ENCODE measurements around the gene UBE2D2. TPM values are rescaled to one million over a fixed set of nuclear protein-coding genes. Genes with fewer than 3 reads are reported as not detected.
"Not testable (repeated sequence)": the region's sequence is repeated elsewhere in the genome, so short reads cannot be mapped to it uniquely, and the experiment has no call there.

UBE2D2 gene
- total RNA-seq, 1 donor, result 71.8 TPM

DNA sequence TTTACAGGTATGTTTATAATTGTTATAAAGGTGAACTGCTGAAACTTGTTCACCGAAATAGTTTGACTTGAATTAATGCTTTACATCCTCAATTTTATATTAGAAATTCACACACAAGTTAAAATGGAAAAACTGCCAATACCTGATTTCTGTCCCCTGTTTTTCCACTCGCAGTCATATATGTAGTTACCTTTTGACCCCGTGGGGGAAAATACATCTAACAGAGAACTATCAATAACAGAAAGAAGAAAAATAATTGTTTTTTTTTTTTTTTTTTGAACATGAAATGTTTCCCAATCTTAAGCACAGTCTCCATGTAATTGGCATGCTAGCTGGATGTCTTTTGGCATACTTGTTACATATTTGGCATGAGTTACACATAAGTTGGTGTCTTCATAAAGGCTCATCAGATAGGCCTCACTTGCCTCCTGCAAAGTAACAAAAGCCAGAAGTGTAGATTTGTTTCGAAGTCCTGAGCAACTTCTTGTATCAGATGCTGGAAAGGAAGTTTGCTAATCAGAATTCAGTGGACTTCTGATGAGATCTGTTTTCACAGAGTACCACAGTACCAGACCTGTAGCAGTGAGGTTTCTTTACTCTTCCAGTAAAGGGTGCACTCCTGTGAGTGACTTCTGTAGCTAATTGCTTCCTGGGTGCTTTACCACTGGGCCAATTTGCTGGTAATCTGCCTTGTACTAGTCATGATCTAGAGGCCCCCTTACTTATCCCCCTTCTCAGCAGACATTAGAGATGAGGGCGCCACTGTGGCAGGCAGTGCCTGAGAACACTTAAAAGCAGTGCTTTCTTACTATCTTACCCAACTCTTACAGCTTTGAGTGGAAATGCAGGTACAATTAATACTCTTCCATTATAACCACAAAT is 50.8 kb downstream of the UBE2D2 start:
- TF ChIP-seq, protein P1, sequence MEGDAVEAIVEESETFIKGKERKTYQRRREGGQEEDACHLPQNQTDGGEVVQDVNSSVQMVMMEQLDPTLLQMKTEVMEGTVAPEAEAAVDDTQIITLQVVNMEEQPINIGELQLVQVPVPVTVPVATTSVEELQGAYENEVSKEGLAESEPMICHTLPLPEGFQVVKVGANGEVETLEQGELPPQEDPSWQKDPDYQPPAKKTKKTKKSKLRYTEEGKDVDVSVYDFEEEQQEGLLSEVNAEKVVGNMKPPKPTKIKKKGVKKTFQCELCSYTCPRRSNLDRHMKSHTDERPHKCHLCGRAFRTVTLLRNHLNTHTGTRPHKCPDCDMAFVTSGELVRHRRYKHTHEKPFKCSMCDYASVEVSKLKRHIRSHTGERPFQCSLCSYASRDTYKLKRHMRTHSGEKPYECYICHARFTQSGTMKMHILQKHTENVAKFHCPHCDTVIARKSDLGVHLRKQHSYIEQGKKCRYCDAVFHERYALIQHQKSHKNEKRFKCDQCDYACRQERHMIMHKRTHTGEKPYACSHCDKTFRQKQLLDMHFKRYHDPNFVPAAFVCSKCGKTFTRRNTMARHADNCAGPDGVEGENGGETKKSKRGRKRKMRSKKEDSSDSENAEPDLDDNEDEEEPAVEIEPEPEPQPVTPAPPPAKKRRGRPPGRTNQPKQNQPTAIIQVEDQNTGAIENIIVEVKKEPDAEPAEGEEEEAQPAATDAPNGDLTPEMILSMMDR (IDR thresholded peaks at IDR 0.05; ENCODE audit: insufficient read depth, low read length), result no peak
- DNase-seq (ENCODE audit: low read depth), result peak; percentile 52

GRCh38 chr5:139619861-139620260 is 58.7 kb downstream of the UBE2D2 start:
- DNase-seq (ENCODE audit: low read depth), result no peak
- H3K4me3 ChIP-seq (ENCODE audit: low read depth, low read length), result no peak overlapping the region
- TF ChIP-seq, protein P1 (IDR thresholded peaks at IDR 0.05; ENCODE audit: insufficient read depth, low read length), result no peak

More for the DNA sequence above, 50.8 kb downstream of the UBE2D2 start:
- no peak overlapping the region for H3K4me3 ChIP-seq (ENCODE audit: low read depth, low read length)

DNA sequence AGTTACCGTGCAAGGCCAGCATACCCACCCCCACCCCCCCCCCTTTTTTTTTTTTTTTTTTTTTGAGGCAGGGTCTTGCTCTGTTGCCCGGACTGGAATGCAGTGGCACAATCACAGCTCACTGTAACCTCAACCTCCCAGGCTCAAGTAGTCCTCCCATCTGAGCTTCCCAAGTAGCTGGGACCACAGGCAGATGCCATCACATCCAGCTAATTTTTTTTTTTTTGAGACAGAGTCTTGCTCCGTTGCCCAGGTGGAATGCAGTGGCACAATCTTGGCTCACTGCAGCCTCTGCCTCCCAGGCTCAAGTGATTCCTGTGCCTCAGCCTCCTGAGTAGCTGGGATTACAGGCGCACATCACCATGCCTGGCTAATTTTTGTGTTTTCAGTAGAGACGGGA is 64.3 kb downstream of the UBE2D2 start:
- DNase-seq (ENCODE audit: low read depth); H3K4me3 ChIP-seq (ENCODE audit: low read depth, low read length): not testable (repeated sequence)

DNA sequence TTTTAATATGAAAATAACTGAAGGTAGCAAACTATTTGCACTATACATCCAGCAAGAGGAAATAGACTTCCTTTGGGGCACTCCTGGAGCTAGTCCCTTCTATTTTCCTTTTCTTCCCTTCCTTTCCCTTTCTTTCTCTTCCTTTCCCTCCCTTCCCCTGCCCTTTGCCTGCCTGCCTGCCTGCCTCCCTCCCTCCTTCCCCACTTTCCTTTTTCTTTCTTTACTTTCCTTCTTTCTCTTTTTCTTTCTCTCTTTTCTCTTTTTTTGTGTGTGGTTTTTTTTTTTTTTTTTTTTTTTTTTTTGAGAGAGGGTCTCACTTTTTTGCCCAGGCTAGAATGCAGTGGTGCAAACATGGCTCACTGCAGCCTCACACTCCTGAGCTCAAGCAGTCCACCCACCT is 69.7 kb downstream of the UBE2D2 start:
- DNase-seq (ENCODE audit: low read depth), result no peak
- no peak overlapping the region for H3K4me3 ChIP-seq (ENCODE audit: low read depth, low read length)
- TF ChIP-seq, protein P1 (IDR thresholded peaks at IDR 0.05; ENCODE audit: insufficient read depth, low read length), result no peak

DNA sequence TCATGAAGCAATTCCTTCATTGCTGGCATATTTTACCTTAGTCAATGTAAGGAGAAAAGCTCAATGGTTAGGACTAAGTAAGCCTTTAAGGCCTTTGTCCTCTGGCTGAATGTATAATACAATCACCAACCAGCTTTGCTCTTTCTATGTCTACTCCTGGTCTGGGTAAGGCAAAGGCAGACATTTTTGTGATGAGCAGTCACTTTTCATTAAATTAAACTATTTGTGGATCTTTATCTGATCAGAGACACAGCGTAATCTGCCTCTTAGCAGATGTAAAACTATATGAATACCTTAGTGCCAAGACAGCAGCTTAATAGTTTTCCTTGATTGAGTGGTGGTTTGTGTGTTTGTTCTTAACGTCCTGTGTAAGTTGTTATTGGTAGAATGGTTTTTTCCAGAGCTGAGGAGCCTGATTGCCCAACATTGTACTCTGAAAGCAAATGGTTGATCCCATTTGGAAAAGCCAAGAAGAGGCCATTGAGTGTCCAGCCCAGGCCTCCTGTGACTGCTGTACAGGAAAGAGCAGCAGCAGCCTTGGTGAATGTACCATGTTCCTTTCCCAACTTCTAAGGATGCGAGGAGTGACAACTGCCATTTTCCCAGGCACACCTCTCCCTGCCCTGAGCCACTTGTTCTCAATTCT is 70.5 kb downstream of the UBE2D2 start:
- no peak overlapping the region for H3K4me3 ChIP-seq (ENCODE audit: low read depth, low read length)
- TF ChIP-seq, protein P1 (IDR thresholded peaks at IDR 0.05; ENCODE audit: insufficient read depth, low read length), result no peak
- no peak for DNase-seq (ENCODE audit: low read depth)

DNA sequence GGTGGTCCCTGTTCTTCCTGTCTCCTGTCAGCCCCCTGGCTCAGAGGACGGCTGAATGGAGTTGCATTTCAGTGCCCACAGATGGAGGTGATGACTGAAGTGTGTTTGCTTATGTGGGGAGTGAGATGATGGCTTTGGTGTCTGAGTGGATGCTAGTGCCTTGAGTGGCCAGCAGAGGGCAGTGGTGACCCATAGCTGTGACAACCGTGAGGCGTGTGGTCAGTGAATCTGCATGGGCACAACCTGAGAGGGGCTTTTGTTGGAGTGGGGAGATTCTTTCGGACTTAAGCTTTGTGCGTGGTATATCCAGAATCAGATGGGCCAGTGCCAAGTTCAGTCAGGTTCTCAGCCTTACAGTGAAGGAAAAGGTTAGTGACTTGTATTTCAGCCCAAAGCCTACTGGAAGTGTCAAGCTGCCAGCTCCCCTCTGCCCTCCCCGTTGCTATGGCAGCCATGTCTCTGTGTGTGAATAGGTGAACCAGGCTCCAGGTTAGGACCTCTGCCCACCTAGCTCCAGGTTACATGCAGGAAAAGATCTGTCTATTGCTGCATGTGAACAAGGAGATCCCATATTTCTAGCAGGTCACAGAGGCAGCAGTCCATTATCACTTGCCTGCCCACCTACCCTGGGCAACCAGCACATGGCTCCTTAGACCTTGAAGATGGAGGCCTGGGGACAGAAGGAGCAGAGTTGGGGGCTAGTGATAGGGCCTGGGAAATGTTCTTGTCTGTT is 72.3 kb downstream of the UBE2D2 start:
- H3K4me3 ChIP-seq (ENCODE audit: low read depth, low read length), result no peak overlapping the region
- TF ChIP-seq, protein P1 (IDR thresholded peaks at IDR 0.05; ENCODE audit: insufficient read depth, low read length), result peak; percentile 99
- peak; percentile 78 for DNase-seq (ENCODE audit: low read depth)

GRCh38 chr5:139634028-139634325 is 72.8 kb downstream of the UBE2D2 start:
- no peak overlapping the region for H3K4me3 ChIP-seq (ENCODE audit: low read depth, low read length)
- DNase-seq (ENCODE audit: low read depth), result no peak
- TF ChIP-seq, protein P1 (IDR thresholded peaks at IDR 0.05; ENCODE audit: insufficient read depth, low read length), result no peak

Measured in fibroblast of the aortic adventitia (primary cell).